GM21423 (cell line): ENCODE data around the gene TUT1.
"Not testable (repeated sequence)": the region's sequence is repeated elsewhere in the genome, so short reads cannot be mapped to it uniquely, and the experiment has no call there.

ENCODE experiments used
- ATAC-seq: cut with Tn5 transposase; IDR thresholded peaks from one replicate; pipeline ENCODE4 v1.9.1; 2021; ENCODE audit warnings: mild to moderate bottlenecking, moderate library complexity; ENCODE audit not compliant: unreplicated experiment

TUT1 gene

GRCh38 chr11:62559204-62559603 lies 32.1 kb downstream of the TUT1 start:
- no peak for ATAC-seq

- no peak for ATAC-seq
Measured at GRCh38 chr11:62558669-62559068, 32.7 kb downstream of the TUT1 start.

DNA sequence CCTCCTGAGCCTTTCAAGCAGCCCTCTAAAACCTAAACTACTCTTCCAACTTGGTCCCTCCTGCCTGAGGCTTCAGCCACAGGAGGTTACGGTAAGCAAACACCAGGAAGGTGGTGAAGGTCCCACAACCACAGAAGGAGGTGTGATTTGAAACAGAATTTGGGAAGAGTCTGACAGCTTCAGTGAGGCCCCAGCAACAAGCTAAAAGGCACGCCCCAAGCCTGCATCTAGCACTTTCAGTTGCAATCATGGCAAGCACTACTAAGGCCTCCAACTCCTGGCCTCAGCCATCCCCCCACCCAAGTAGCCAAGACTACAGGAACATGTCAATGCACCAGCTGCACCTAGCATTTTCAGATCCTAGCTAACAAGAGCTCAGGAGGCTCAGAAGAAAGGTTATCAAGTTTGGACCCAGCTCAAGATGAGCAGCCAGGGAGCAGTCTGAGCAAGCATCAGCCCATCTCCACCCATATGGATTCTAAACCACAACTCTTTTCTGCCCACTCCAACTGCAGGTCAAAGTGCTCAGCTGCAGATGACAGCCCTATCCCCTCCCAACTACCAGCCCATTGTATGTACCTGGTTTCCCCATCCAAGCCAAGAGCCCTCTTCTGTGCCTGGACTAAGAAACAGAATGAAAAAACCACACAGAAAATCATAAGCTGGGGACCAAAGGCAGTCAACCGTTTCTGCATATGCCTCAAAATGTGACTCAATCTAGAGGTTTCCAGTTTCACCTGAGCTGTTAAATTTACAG lies 34.3 kb downstream of the TUT1 start:
- ATAC-seq: no peak

DNA sequence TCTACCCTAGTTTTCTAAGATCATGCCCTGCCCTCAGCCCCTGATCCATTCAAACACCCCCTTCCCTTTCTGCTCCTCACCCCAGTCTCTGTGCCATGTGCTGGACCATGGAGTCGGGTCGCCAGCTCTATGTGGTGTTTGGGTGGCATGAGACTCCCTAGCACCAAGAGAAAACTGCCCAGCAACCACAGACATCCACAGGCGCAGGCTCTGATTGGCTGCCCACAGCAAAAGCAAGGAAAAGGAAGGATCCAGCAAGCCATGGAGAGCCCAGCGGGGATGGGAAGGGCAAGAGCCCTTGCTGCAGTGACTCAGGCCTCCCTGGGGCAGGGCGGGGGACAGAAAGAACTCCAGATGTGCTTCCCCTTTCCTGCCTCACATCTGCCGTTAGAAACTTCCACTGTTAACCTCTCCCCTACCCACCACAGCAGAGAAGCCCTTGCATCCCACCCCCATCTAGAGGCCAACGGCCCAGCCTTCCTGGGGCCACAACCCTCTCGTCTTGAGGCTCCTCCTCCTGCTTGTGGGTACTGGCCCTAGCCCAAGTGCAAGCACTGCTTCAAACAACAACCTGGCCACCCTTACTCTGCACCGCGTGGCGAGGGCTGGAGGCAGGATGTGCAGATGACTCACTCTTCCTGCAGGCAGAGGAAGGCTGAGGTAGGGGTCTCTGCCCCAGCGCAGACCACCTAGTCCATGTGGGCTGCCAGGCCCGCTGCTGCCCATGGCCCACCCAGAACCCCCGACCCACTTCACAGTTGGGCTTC lies 35.0 kb downstream of the TUT1 start:
- peak; percentile 40 for ATAC-seq

DNA sequence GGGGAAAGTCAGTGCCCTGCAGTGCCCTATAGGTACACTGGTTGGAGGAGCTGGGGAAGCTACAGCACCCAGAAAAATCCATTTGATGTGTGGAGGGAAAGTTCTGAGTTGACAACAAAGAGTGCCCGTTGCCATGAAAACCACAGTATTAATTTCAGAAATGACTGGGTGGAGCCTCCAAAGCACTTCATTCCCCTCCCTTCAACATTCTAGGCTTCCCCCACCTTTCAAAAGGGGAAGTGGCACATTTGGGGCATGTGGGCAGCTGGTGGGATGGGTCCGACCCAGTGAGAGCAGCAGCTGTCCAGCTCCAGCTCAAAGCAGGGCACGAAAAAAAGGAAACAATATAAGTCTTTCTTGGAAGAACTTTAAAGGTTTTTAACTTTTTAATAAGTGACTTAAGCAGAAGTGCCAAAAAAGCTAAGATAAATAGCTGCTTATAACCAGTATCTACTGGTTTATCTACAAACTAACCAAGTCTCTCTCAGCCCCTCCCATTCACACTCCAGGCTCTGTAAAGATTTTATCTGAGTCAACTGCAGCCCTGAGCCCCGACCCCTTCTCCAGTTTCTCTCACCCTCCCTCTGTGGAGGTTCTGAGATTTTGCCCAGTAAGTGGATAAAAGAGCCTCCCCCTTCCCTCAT lies 35.7 kb downstream of the TUT1 start:
- peak; percentile 28 for ATAC-seq

- no peak for ATAC-seq
Measured at GRCh38 chr11:62554387-62555167, 36.7 kb downstream of the TUT1 start.

DNA sequence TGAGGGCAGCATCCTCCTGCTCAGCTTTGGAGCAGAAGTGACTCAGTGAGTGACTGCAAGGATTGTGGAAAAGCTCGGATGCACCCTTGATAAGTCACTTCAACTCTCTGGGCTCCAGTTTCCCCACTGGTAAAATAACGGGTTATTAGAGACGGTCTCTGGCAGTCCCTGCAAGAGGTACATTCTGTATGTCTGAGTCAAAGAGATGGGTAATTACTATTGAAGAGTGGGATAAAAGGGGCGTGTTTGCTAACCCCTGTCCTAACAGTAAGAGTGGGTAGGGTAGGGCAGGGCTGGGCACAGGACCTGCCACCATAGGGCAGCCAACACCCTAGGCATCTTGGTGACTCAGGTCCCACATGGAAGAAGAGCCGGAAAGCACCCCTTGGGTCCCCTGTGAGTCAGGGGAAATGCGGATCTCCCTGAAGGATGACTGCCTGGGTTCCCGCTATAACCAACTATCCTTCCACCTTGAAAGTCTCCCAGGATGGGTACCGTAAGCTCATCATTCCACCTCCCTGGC lies 37.4 kb downstream of the TUT1 start:
- no peak for ATAC-seq

DNA sequence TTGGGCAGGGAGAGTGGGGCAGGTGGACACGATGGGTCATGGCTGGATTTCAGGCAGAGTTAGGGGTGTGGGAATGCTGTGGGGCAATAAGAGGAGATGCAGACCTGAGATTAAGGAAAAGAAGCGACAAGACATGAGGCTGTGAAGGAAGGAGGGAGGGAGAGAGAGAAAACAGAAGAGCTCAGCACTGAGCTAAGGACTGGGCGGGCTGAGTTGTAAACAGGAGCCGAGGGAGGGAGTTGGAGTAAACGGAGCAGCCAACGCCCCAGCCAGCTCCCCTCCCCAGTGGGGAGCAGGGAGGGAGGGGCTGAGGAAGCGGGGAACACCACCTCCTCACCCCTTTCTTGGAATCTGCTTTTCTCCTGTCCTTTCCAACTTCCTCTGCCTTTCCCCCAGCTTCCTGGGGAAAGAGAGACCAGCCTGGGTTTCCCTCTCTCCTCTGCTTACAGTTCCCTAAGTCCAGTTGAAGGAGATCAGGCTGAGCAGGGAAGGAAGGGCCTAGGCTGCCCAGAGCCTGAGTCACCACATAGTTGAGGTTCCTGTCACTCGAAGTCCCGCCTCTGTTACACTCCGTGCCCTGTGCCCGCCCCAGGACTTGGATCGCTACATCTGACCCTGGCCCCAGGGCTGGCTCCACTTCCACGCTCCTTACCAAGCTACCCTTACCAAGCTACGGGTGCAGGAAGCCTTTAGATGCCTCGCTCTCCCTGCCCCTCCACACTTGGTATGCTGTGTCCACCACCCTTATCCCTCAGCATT lies 38.1 kb downstream of the TUT1 start:
- no peak for ATAC-seq

- no peak for ATAC-seq
Measured at GRCh38 chr11:62552485-62553079, 38.7 kb downstream of the TUT1 start.

DNA sequence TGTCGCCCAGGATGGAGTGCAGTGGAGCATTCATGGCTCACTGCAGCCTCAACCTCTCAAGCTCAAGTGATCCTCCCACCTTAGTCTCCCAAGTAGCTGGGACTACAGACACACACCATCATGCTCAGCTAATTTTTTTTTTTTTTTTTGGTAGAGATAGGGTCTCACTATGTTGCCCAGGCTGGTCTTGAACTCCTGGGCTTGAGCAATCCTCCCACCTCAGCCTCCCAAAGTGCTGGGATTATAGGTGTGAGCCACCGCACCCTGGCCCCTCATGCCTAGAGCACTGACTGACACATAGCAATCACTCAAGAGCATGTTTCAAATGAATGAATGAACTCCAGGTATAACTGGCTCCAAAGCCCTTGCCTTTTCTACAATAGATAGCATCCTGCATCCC lies 40.8 kb downstream of the TUT1 start:
- not testable (repeated sequence) for ATAC-seq

- no peak for ATAC-seq
Measured at GRCh38 chr11:62548545-62549335, 42.6 kb downstream of the TUT1 start.

- ATAC-seq: no peak
Measured at GRCh38 chr11:62547691-62548281, 43.5 kb downstream of the TUT1 start.

- ATAC-seq: no peak
Measured at GRCh38 chr11:62546929-62547625, 44.2 kb downstream of the TUT1 start.

GRCh38 chr11:62546244-62546928 lies 44.9 kb downstream of the TUT1 start, which contains the start of gene AHNAK:
Gene AHNAK, minus strand, starts transcription at chr11:62546806. Its CDS starts 10,708 bp downstream, at chr11:62536098.
- ATAC-seq: no peak

- no peak for ATAC-seq
Measured at GRCh38 chr11:62545437-62546243, 45.7 kb downstream of the TUT1 start.
